Panc1 (cell line): ENCODE measurements around the gene SPECC1L. TPM values are rescaled to one million over a fixed set of nuclear protein-coding genes. Genes with fewer than 3 reads are reported as not detected.

ENCODE experiments used
- ATAC-seq: fragments of 200-7000 bp; cut with Tn5 transposase; 2 replicates; pipeline ENCODE4 v1.9.1; 2020; ENCODE audit warnings: mild to moderate bottlenecking, moderate library complexity
- BruUV-seq: library from RNA; stranded (reverse); fragments of 400-500 nt; replicated peaks from 2 replicates; lab custom pipeline; 2021; lab: Mats Ljungman, UMichigan
- CTCF ChIA-PET: fragments of 300-600 bp; sonication (Branson Sonifier 250); formaldehyde crosslinking; loops from one replicate; lab custom pipeline; 2022; ENCODE audit warnings: antibody characterized with exemption; lab: Charles Lee
- POLR2A ChIA-PET: fragments of 300-600 bp; sonication (Branson Sonifier 250); formaldehyde crosslinking; loops from one replicate; lab custom pipeline; 2022; ENCODE audit warnings: antibody characterized with exemption; lab: Charles Lee
- DNase-seq: peaks from one replicate; pipeline ENCODE4 v3.0.0-alpha.2; 2010; ENCODE audit warnings: low read depth, low spot score
- H3K27ac ChIP-seq: 2 replicates; pipeline ENCODE4 v1.5.1; 2011; ENCODE audit warnings: mild to moderate bottlenecking, low read length, inconsistent platforms
- H3K27me3 ChIP-seq: fragments of 200-500 bp; sonication (Bioruptor generic); 2 replicates; pipeline ENCODE4 v1.6.0; 2014; ENCODE audit warnings: low read length, inconsistent platforms; ENCODE audit not compliant: control insufficient read depth, insufficient read depth
- H3K36me3 ChIP-seq: fragments of 200-500 bp; sonication (Bioruptor generic); 2 replicates; pipeline ENCODE4 v1.5.1; 2014; ENCODE audit warnings: inconsistent platforms, mild to moderate bottlenecking, low read length, moderate library complexity; ENCODE audit not compliant: control insufficient read depth, insufficient read depth
- H3K4me1 ChIP-seq: 2 replicates; pipeline ENCODE4 v1.5.1; 2011; ENCODE audit warnings: inconsistent platforms, mild to moderate bottlenecking, low read length, moderate library complexity; ENCODE audit not compliant: control insufficient read depth, insufficient read depth
- H3K4me3 ChIP-seq, 2 experiments: 2 replicates each; pipeline ENCODE4 v1.5.1; 2011 to 2012; ENCODE audit warnings: low read depth in 2 of 2, low read length in 2 of 2, mild to moderate bottlenecking in 2 of 2, inconsistent platforms in 1 of 2, moderate library complexity in 1 of 2
- H3K9me3 ChIP-seq: fragments of 200-500 bp; sonication (Bioruptor generic); 2 replicates; pipeline ENCODE4 v1.5.1; 2014; ENCODE audit warnings: low read depth, mild to moderate bottlenecking, inconsistent platforms, low read length, moderate library complexity; ENCODE audit not compliant: control insufficient read depth, insufficient read depth
- CTCF ChIP-seq: fragments of 450-650 bp; IDR thresholded peaks from 2 replicates; pipeline ENCODE4 v1.5.1; 2017; ENCODE audit warnings: mild to moderate bottlenecking
- POLR2AphosphoS5 ChIP-seq: IDR thresholded peaks from 2 replicates; pipeline ENCODE4 v1.6.1; 2012; ENCODE audit warnings: mild to moderate bottlenecking, low read depth, low read length, moderate library complexity
- REST ChIP-seq, 2 experiments: IDR thresholded peaks; 2 replicates each; pipeline ENCODE4 v1.6.1; 2011 to 2012; ENCODE audit warnings: low read depth in 2 of 2, control low read depth in 1 of 2, low read length in 1 of 2, mild to moderate bottlenecking in 1 of 2, moderate library complexity in 1 of 2; ENCODE audit not compliant: insufficient read depth in 1 of 2
- SIN3A ChIP-seq: IDR thresholded peaks from 2 replicates; pipeline ENCODE4 v1.6.1; 2012; ENCODE audit warnings: low read depth, mild to moderate bottlenecking, low read length, moderate library complexity, borderline replicate concordance; ENCODE audit not compliant: insufficient read depth
- TCF7L2 ChIP-seq: IDR thresholded peaks from 2 replicates; pipeline ENCODE4 v1.6.1; 2011; ENCODE audit warnings: mild to moderate bottlenecking, low read depth, low read length, inconsistent platforms
- in situ Hi-C: cut with HindIII; loops from 2 replicates; pipeline ENCODE4 v1.10.0; 2016; ENCODE audit warnings: low sequenced_read_pairs, low pct_unique_long_range_greater_than_20kb
- intact Hi-C: fragments of 100-400 bp; cut with micrococcal nuclease; formaldehyde crosslinking; loops from one replicate; pipeline ENCODE4 v1.10.0; 2022; ENCODE audit not compliant: unreplicated experiment
- total RNA-seq: library from RNA; stranded (reverse); gene quantifications from one replicate; pipeline ENCODE4 v1.2.1, GENCODE V29; 2021; ENCODE audit not compliant: unreplicated experiment

The SPECC1L gene
- total RNA-seq, 1 experiment from 2014 or later, result 43.3 TPM

GRCh38 chr22:24319451-24319850 is 48.8 kb downstream of the SPECC1L start:
- DNase-seq (no peak), ATAC-seq (no peak; the same call in 1 of the 2 replicates)
- intact Hi-C loops, result no loop called here
- ChIA-PET POLR2A (no interaction called here), CTCF (no interaction called here)
- H3K27ac ChIP-seq, result no peak overlapping the region
- no peaks in the 10 kb centered on the region for H3K4me1 ChIP-seq
- H3K27me3 ChIP-seq, result no peaks in the 10 kb centered on the region
- in situ Hi-C loops, result no loop called here
- no peak overlapping the region for H3K4me3 ChIP-seq
- BruUV-seq, result no TSS peak
- H3K9me3 ChIP-seq, result no peaks in the 10 kb centered on the region
- H3K36me3 ChIP-seq, result peaks cover 13% of the 10 kb centered on the region; the same call in 1 of the 2 replicates
- TF ChIP-seq CTCF, result no peak
- no peak for TF ChIP-seq REST (IDR thresholded peaks at IDR 0.05; ENCODE audit: insufficient read depth in 1 of 2, low read depth in 2 of 2, low read length in 1 of 2)
- TF ChIP-seq SIN3A, result no peak
- no peak for TF ChIP-seq TCF7L2
- TF ChIP-seq POLR2AphosphoS5, result no peak

GRCh38 chr22:24321999-24322398 is 51.4 kb downstream of the SPECC1L start:
- intact Hi-C loops, result loop anchor here (10.0 kb wide), 1 partner anchor 203 kb away; no protein-coding TSS in a partner anchor
- H3K36me3 ChIP-seq, result peaks cover 4% of the 10 kb centered on the region; the same call in 1 of the 2 replicates
- no peaks in the 10 kb centered on the region for H3K4me1 ChIP-seq
- no peaks in the 10 kb centered on the region for H3K9me3 ChIP-seq
- no peak overlapping the region for H3K4me3 ChIP-seq
- no peak for ATAC-seq
- POLR2A ChIA-PET, result no interaction called here
- no peak for TF ChIP-seq SIN3A
- TF ChIP-seq TCF7L2, result no peak
- no peak for TF ChIP-seq POLR2AphosphoS5
- no peak for TF ChIP-seq REST (IDR thresholded peaks at IDR 0.05; ENCODE audit: insufficient read depth in 1 of 2, low read depth in 2 of 2, low read length in 1 of 2)
- TF ChIP-seq CTCF, result no peak
- no peak overlapping the region for H3K27ac ChIP-seq
- DNase-seq, result no peak
- CTCF ChIA-PET, result no interaction called here
- no TSS peak for BruUV-seq
- in situ Hi-C loops, result no loop called here
- no peaks in the 10 kb centered on the region for H3K27me3 ChIP-seq
